Measurements from ENCODE around the gene CHRNA1.

- TF ChIP-seq EZH2phosphoT487 (IDR thresholded peaks at IDR 0.05; ENCODE audit: insufficient read depth, low read depth) (no peak), EZH2 (IDR thresholded peaks at IDR 0.05; ENCODE audit: insufficient read depth, poor library complexity, severe bottlenecking) (no peak)
Observed at GRCh38 chr2:174773215-174773614, 8.9 kb upstream of the CHRNA1 start.

All from GM23248 (cell line).